ENCODE measurements around the gene FBXW5.

Gene FBXW5

DNA sequence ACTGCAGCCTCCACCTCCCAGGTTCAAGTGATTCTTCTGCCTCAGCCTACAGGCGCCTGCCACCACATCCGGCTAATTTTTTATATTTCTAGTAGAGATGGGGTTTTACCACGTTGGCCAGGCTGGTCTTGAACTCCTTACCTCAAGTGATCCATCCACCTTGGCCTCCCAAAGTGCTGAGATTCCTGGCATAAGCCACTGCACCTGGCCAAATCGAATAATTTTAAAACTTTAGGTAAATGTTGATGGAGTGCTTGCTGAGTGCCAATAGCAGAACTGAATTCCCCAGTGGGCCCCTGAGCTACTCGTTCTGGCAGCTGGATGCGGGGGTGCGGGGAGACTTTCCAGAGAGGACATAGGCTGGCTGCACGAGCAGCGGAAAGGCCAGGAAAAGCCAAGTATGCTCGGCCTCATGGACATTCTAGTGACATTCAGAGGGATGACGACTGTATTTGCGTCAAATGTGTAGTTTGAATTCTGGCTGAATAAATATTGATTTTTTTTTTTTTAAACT lies 41.4 kb downstream of the FBXW5 start:
- peak overlapping the region; percentile 91 for H3K27ac ChIP-seq
- TF ChIP-seq, protein P1, sequence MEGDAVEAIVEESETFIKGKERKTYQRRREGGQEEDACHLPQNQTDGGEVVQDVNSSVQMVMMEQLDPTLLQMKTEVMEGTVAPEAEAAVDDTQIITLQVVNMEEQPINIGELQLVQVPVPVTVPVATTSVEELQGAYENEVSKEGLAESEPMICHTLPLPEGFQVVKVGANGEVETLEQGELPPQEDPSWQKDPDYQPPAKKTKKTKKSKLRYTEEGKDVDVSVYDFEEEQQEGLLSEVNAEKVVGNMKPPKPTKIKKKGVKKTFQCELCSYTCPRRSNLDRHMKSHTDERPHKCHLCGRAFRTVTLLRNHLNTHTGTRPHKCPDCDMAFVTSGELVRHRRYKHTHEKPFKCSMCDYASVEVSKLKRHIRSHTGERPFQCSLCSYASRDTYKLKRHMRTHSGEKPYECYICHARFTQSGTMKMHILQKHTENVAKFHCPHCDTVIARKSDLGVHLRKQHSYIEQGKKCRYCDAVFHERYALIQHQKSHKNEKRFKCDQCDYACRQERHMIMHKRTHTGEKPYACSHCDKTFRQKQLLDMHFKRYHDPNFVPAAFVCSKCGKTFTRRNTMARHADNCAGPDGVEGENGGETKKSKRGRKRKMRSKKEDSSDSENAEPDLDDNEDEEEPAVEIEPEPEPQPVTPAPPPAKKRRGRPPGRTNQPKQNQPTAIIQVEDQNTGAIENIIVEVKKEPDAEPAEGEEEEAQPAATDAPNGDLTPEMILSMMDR (conservative IDR thresholded peaks at IDR 0.05): no peak

DNA sequence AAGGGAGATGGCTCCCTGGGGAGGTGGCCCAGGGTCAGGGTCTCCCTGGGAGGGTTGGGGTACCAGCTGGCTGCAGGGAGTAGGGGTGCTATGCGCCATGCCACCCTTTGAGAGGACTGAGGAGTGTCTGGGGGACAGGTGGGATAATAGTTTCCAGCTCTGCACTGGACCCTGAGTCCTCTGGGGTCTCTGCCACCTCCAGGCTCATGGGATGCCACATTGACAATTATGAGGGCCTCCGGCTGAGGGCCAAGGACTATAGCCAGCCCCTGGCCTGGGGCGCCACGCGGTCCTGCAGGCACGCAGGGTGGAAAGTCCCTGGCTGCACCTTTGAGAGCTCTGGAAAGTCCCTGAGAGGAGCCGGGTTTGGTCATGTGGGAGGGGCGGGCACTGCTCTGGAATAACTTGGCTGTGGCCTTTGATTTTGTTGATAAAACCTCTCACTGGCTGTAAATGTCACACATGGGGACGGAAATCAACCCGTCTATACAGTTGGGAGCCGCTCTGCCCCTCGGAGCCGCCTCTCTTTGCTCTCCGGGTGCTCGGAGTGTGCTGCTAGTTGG lies 42.2 kb downstream of the FBXW5 start:
- peak overlapping the region; percentile 91 for H3K27ac ChIP-seq
- TF ChIP-seq, protein P1 (conservative IDR thresholded peaks at IDR 0.05): no peak

DNA sequence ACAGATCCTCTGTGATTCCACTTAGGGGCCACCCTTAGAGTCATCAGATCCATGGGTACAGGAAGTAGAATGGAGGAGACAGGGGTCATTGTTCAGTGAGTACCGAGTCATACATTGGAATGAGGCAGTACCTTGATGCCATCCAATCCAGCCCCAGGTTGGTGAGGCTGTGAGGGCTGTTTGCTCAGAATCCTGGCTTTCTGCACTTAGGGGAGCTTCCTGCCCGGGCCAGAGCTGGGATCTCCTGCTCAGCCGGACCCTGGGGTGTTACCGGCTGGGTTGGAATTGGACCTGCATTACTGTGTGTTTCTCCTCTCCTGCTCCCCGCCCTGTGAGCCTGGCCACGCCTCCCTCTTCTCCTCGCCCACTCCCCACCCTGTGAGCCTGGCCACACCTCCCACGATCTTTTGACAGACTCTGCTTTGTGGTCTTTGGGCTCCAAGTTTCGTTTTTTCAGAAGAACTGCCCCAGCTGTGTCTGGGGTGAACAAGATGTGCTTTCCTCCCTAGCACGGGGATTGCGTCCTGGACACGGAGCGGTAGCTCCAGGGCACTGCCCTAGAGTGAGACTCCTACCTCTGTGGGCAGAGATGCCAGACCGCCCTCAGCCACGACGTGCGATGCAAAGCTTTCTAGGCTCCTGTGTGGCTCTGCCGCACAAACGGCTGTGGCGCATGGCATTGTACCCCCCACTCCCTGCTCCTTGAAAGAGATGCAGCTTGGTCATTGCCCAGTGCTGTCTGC lies 42.9 kb downstream of the FBXW5 start:
- H3K27ac ChIP-seq: peak overlapping the region; percentile 91
- TF ChIP-seq, protein P1 (conservative IDR thresholded peaks at IDR 0.05): no peak

DNA sequence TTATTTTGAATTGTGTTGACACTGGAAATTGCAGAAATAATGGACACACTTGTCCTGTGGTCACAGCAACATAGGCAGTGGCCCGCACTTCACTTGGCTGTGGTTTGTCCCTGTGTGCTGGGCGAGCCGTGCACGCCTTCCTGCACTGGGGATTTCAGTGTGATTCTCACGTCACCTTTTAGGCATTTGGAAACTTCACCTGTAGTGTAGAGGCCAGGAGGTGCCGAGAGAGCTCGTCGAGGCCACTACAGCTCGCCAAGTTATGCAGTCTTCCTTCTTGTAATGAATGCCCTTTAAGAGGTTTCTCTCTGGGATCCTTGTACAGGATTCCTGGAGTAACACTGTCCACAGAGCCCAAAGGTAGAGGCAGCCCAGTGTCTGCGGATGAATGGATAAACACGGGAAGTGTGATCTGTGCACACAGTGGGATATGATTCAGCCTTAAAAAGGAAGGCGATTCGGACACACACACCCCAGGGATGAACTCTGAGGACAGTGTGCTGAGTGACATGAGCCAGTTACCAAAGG lies 43.5 kb downstream of the FBXW5 start:
- TF ChIP-seq, protein P1 (conservative IDR thresholded peaks at IDR 0.05): no peak
- peak overlapping the region; percentile 91 for H3K27ac ChIP-seq

DNA sequence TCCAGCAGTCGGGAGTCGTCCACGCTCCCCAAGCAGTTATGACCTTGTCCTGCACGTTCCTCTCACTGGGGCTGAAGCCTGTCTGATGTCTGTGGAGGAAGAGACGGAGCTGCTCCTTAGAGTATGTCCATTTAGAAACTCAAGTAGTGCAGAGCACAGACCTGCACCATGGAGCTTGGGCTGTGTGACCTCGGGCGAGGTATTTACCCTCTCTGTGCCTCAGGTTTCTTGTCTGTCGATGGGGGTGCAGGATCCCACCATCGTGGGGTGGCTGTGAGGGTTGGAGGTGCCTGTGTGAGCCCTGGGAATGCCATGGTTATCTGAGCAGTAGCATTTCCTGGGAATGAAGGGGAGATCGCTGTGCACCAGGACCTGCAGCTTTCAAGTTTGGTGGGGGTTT lies 44.0 kb downstream of the FBXW5 start:
- peak overlapping the region; percentile 91; the same call in 1 of the 2 replicates for H3K27ac ChIP-seq
- TF ChIP-seq, protein P1 (conservative IDR thresholded peaks at IDR 0.05): no peak

DNA sequence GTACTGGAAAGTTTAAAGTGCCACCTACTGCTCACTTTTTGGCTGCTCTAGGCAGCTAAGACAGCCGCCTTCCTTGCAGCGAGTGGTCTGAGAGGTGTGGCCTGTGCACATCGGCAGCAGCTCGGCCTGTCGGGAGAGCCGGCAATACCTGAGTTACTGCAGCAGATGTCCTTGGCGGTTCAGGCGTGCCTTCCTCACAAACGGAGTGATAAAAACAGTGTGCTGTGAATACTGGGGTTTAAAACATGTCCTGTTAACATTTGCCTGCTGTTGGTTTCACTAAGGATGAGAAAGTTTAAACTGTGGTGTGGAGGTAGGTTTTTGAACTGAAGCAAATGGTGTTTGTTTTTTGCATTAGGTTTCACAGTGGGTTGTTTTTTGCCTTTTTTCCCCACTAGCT lies 45.3 kb downstream of the FBXW5 start:
- H3K27ac ChIP-seq: peak overlapping the region; percentile 15; the same call in 1 of the 2 replicates

More for the DNA sequence above, 45.3 kb downstream of the FBXW5 start:
- TF ChIP-seq, protein P1 (conservative IDR thresholded peaks at IDR 0.05): no peak
